ENCODE data around the gene JMJD1C.

DNA sequence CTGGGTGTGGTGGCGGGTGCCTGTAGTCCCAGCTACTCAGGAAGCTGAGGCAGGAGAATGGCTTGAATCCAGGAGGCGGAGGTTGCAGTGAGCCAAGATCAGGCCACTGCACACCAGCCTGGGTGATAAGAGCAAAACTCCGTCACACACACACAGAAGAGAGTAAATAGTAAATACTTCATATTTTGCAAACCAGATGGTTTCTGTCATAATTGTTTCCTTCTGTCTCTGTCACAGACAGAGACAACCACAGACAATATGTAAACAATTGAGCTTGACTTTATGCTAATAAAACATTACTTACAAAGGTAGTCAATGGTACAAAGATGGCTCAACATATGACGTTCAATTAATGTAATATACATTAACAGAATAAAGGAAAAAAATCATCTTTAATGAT is 83.7 kb downstream of the JMJD1C start:
- TF ChIP-seq, protein P1, sequence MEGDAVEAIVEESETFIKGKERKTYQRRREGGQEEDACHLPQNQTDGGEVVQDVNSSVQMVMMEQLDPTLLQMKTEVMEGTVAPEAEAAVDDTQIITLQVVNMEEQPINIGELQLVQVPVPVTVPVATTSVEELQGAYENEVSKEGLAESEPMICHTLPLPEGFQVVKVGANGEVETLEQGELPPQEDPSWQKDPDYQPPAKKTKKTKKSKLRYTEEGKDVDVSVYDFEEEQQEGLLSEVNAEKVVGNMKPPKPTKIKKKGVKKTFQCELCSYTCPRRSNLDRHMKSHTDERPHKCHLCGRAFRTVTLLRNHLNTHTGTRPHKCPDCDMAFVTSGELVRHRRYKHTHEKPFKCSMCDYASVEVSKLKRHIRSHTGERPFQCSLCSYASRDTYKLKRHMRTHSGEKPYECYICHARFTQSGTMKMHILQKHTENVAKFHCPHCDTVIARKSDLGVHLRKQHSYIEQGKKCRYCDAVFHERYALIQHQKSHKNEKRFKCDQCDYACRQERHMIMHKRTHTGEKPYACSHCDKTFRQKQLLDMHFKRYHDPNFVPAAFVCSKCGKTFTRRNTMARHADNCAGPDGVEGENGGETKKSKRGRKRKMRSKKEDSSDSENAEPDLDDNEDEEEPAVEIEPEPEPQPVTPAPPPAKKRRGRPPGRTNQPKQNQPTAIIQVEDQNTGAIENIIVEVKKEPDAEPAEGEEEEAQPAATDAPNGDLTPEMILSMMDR (IDR thresholded peaks at IDR 0.05) = no peak
- no peak for TF ChIP-seq CBX8 (IDR thresholded peaks at IDR 0.05)
- TF ChIP-seq POLR2AphosphoS2 (conservative IDR thresholded peaks at IDR 0.05; ENCODE audit: low read length) = no peak
- TF ChIP-seq RAD21 (conservative IDR thresholded peaks at IDR 0.05 in 1 of 2, IDR thresholded peaks at IDR 0.05 in 1 of 2) = no peak
- TF ChIP-seq POLR2A (IDR thresholded peaks at IDR 0.05; ENCODE audit: low read length) = no peak
- TF ChIP-seq PHF8 (IDR thresholded peaks at IDR 0.05; ENCODE audit: borderline replicate concordance, low read depth) = no peak
- no peak for TF ChIP-seq NPAS2 (CRISPR knock-in tag; IDR thresholded peaks at IDR 0.05; ENCODE audit: borderline replicate concordance)
- TF ChIP-seq, protein P2, sequence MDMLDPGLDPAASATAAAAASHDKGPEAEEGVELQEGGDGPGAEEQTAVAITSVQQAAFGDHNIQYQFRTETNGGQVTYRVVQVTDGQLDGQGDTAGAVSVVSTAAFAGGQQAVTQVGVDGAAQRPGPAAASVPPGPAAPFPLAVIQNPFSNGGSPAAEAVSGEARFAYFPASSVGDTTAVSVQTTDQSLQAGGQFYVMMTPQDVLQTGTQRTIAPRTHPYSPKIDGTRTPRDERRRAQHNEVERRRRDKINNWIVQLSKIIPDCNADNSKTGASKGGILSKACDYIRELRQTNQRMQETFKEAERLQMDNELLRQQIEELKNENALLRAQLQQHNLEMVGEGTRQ (IDR thresholded peaks at IDR 0.05) = no peak
